Measurements from ENCODE around the gene GBP1. TPM values are rescaled to one million over a fixed set of nuclear protein-coding genes. Genes with fewer than 3 reads are reported as not detected.
"Not testable (repeated sequence)": the region's sequence is repeated elsewhere in the genome, so short reads cannot be mapped to it uniquely, and the experiment has no call there.

Gene GBP1
- total RNA-seq, 1 experiment from 2014 or later, result 101 TPM

- DNase-seq (ENCODE audit: low read depth), result no peak
These were observed 13.6 kb downstream of the GBP1 start for GRCh38 chr1:89051300-89051954.

DNA sequence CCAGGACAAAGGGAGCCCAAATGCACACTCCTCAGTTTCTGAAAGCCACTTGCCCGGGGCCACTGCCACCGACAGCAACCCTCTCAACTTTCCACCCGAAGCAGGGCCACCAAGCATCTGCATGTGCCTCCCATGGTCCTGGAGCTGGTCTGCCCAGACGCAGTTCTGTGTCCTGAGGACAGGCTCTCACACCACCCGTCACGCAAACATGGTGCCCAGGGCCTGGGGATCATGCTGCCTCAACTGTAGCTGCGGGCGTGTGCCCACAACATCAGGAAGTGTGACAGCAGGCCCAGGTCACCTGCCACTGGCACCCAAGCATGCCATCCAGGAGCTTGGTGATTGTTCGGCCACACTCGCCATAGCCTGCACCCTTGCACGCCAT lies 14.4 kb downstream of the GBP1 start:
- DNase-seq (ENCODE audit: low read depth), result no peak

DNA sequence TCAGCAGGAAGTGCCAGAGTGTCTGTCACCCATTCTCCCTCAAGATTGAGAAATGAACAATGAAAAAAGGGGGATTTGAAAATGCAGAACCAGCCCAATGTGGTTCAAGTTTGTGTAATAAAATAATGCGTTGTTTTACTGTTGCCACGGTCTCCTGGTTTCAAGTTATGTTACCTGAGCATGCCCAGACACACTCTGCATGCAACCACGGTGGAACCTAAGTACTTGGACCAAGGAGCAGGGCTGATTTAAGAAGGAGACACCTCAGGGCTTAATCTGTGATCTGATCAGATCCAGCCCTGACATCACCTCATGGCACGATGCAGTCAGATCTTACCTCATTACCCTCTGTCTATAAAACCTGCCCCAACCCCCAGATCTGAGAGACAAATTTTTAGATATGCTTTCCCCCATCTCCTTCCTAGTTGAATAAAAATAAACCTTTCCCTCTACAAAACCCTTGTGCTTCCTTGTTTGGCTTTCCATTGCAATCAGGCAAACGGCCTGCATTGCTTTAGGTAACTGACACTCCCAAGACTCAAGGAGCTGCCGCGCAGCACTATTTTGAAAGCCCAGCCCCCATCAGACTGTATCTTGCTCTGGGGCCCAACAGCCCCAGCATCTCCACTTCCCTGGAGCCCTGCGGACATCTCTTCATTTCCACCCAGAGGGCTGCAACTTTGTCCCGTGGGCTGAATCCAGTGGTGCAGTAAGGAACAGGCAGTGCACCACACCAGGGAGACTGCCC lies 14.9 kb downstream of the GBP1 start:
- DNase-seq (ENCODE audit: low read depth), result not testable (repeated sequence)

DNA sequence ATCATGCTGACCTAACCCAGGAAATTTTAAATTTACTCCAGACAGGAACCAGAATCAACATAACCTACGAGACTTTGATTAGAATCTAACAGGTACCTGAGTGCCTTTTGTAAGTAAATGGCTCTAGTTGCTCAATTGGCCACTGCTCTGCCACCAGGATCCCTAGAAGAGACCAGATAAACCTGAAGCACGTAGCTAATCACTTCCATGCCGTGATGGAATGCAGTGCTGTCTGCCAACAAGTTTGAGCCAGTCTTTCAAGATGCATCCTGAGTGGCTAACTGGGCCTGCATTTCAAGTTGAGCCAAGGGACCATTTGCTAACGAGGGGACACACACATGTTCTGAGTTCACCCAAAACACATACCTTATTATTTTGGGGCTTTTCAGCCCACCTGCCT lies 15.8 kb downstream of the GBP1 start:
- DNase-seq (ENCODE audit: low read depth), result not testable (repeated sequence)

DNA sequence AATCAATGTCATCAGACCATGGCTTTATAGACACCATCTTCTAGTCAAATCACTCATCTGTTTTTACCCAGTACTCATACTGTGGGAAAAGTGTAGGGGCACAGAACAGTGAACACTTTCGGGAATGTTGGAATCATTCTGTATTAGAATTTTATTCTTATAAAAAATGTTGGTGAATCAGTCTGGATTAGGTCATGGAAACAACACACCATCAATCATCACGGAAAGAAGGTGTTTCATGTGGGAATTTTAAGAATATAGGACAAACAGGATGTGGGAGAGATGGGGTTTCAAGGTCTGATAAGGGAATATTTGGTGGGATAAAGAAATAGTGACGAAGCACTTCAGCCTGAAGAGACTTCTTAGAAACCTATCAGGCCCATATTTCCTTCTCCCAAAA lies 17.3 kb downstream of the GBP1 start:
- DNase-seq (ENCODE audit: low read depth), result peak; percentile 74

- not testable (repeated sequence) for DNase-seq (ENCODE audit: low read depth)
These were observed 18.5 kb downstream of the GBP1 start for GRCh38 chr1:89046318-89047183.

DNA sequence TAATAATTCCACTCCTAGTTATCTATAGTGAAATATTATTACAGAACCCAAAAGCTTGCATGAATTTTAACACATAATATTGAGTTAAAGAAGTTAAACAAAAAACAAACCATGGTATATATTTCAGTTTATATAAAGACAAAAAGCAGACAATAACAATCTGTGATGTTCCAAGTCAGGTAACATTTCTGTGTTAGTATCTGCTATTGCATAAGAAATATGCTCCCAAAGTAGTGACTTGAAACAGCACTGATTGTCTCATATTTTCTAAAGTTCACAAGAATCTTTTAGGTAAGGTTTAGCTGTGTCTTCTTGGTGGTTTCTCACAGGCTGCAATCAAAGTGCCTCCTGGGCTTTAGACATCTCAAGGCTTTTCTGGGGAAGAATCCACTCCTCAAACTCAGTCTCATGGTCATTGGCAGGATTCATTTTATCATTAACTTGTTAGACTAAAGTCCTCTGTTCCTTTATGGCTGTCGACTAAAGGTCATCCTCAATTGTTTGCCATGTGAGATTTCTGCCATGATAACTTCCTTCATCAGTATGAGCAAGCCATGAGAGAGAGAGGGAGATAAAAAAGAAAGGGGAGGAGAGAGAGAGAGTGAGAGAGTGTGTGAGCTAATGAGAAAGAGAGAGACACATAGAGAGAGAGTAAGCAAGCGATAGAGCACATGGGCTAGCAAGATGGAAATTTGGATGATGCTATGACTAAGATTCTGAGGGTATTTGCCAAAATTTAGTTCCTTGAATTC lies 19.9 kb downstream of the GBP1 start:
- no peak for DNase-seq (ENCODE audit: low read depth)

GRCh38 chr1:89043940-89044339 lies 21.1 kb downstream of the GBP1 start:
- no peak for DNase-seq (ENCODE audit: low read depth)

DNA sequence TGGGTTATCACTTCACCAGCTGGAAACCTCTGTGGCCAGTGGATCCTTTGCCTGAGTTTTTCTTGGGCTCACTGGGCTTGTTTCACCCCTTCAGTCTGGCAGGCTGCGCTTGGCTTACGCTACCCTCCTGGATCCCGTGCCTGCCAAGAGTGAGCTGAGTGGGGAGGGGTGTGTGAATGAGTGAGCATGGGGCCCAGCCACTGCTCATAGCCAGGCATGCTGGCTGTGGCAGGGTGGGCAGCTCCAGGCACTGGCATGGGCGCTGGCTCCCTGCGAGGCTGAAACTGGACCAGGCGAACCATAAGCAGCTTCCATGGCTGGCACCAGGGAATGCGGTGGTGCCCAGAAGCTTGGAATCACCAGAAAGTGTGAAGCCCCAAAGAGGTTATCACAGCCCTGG lies 22.5 kb downstream of the GBP1 start:
- DNase-seq (ENCODE audit: low read depth), result no peak

- DNase-seq (ENCODE audit: low read depth), result no peak
These were observed 23.3 kb downstream of the GBP1 start for GRCh38 chr1:89041721-89042120.

DNA sequence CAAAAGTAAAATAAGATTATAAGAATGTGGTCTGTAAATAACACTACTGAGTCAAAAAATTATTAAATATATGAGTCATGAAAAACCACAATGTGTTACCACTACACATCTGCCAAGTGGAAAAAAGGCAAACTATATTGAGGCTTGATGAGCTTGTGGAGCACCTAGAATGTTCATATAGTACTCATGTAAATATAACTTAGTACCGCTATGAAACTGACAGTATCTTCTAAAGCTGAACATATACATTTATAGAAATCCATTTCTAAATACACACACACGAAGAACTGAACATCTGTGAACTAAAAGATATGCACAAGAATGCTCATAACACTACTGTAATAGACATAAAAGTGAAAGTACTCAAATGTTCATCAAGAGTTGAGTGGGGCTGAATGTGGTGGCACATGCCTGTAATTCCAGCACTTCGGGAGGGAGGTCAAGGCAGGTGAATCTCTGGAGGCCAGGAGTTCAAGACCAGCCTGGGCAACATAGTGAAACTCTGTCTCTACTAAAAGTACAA lies 23.8 kb downstream of the GBP1 start:
- DNase-seq (ENCODE audit: low read depth), result peak; percentile 41

DNA sequence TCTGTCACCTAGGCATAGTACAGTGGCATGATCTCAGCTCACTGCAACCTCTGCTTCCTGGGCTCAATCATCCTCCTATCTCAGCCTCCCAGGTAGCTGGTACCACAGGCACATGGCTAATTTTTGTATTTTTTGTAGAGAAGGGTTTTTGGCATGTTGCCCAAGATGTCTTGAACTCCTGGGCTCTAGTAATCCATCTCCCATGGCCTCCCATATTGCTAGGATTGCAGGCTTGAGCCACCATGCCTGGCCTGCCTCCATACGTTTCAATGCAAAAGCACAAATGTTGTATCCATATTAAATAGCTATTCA lies 24.7 kb downstream of the GBP1 start:
- no peak for DNase-seq (ENCODE audit: low read depth)

GRCh38 chr1:89037186-89037585 lies 27.8 kb downstream of the GBP1 start:
- DNase-seq (ENCODE audit: low read depth), result no peak

- no peak for DNase-seq (ENCODE audit: low read depth)
These were observed 29.9 kb downstream of the GBP1 start for GRCh38 chr1:89035080-89035479.

- DNase-seq (ENCODE audit: low read depth), result not testable (repeated sequence)
These were observed 31.0 kb downstream of the GBP1 start for GRCh38 chr1:89034004-89034403.

- not testable (repeated sequence) for DNase-seq (ENCODE audit: low read depth)
These were observed 36.0 kb downstream of the GBP1 start for GRCh38 chr1:89029051-89029450.

DNA sequence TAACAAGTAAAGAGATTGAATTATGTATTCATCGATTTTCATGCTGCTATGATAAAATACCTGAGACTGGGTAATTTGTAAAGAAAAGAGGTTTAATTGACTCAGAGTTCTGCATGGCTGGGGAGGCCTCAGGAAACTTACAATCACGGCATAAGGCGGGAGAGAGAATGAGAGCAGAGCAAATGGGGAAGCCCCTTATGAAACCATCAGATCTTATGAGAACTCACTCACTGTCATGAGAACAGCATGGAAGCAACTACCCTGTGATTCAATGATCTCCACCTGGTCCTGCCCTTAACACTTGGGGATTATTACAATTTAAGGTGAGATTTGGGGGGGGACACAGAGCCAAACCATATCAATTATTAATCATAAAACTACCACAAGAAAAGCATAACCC lies 39.1 kb downstream of the GBP1 start:
- DNase-seq (ENCODE audit: low read depth), result no peak

DNA sequence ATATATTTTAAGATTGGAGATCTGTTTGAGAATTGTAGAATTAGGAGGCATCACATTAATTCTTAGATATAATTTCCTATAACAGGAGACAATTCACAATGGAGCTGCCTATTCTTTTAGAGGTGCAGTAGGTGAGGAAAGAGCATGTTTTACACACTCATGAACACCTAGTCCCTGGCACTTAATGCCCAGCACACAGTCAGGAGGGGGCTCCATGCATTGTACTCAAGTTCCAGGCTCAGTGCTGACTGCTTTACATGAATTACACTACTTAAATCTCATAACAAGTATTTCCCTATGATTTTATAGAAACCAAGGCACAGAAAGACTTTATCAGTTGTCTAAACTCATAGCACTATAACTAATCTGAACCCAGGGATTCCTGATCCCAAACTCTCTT lies 42.0 kb downstream of the GBP1 start:
- DNase-seq (ENCODE audit: low read depth), result peak; percentile 25

DNA sequence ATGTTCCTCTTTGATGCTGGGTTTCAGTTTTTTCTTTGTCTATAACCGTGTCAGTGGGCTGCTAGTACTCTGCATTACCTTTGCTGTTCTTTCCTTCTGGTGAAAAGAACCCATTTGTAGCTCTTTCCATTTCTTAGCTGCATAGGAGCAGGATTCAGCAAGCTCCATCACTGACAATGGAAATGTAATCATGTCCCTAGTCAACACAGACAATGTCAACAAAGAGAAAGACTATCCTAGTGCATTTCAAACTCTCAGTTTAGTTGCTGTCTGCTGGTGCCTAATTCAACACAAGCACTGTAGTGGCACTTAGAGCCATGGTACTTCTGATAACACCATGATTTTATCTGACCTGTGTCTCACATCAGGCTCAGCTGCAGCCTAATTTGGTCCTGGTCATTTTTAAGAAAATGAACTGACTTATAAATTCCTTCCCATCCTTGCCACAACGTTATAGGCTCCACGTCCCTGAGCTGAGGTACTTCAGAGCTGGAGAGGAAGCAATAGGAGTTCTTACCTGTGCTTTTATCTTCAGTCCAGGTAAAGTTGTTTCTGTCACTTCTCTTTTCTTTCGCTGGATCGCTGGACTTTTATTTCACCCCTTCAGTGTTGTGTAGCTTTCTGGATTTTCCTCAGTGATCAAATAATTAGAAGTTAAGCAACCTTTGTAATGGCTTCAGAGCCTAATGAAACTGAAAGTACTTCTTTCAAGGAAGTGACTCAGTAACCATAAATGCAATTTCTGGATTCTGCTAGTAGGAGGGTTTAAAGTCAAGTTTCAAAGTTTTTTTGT lies 42.6 kb downstream of the GBP1 start, which contains the start of gene GBP3:
Gene GBP3, minus strand, starts transcription at position 700 of the 793 bp plus-strand sequence. CDS start 2,145 bp downstream, outside the sequence.
- DNase-seq (ENCODE audit: low read depth), result peak; percentile 63

GRCh38 chr1:89018318-89018717 lies 46.7 kb downstream of the GBP1 start:
- not testable (repeated sequence) for DNase-seq (ENCODE audit: low read depth)

DNA sequence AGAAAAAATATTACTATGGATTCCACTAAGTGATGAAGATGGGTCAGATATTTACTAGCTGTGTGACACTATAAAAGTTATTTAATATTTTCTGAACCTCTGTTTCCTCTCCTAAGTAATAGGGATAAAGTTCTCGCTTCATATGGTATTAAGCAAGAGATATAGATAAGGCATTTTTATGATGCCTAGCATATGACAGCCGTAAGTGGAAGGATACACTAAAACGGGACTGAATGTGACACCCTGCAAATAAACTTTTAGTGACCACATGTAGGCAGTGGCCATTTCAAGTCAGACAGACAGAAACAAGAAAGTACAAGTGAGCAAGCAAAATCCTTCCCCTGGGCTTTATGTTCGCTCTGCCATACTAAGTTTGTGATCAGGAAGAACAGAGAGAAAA lies 56.5 kb downstream of the GBP1 start:
- DNase-seq (ENCODE audit: low read depth), result no peak

Data from Daoy (cell line).